ENCODE results near the gene CDC42BPG. TPM values are rescaled to one million over a fixed set of nuclear protein-coding genes. Genes with fewer than 3 reads are reported as not detected.
A peak's percentile ranks its signal among the peaks of the same experiment; 100 is the strongest.

Gene CDC42BPG
- total RNA-seq, 1 experiment from 2014 or later: 30.1 TPM

DNA sequence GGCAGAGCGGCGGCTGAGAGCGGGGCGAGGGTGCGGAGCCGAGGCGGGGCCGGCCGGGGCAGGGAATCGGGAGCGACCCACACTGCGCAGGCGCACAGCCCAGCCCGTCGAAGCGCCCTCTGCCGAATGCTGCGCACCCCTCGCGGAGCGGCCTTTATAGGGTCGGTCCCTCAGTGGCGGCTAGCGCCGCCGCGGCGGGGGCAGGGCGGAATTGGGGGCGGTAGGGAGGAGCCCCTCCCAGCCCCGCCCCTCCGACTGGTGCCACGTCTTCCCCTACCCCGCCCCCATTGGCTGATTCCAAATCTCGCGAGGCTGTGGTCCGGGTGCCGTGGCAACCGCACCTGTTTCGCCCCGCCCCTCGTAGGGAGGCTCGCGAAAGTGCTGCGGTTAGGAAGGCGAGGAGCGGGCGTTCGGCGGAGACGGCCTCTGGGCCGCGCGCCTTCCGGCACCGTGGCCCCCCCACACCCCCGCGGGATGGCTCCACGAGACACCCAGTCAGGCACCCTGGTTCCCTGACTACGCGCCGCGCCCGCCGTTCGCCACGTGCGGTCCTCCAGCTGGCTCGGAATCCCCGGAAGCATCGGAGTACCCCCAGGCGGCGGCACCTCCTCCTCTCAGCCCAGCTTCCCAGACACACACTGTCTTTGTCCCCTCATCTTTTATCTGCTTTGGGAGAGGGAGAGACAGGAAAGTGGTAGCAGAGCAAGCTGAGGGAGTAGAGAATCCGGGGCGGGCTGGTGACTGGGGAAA lies 34.2 kb upstream of the CDC42BPG start, which contains the start of gene EHD1:
Gene EHD1, minus strand, starts transcription at position 128 of the 750 bp plus-strand sequence. CDS start 157 bp downstream, outside the sequence.
- H2AFZ ChIP-seq (ENCODE audit: low read depth, low read length, poor library complexity, severe bottlenecking): no peak within 1 kb of the TSS
- peak; percentile 88 for ATAC-seq
- H4K20me1 ChIP-seq (ENCODE audit: insufficient read depth): no peaks in the 10 kb centered on the region
- peaks cover 3 to 19% of the 10 kb centered on the region in 2 experiments; a peak in 3 of 4 replicates for H3K36me3 ChIP-seq (ENCODE audit: control insufficient read depth in 1 of 2, insufficient read depth in 2 of 2, low read length in 2 of 2)
- H3K27ac ChIP-seq (ENCODE audit: low read depth, low read length): peak within 1 kb of the TSS; percentile 84
- DNase-seq (ENCODE audit: low read depth, low spot score): peak; percentile 92
- no peak for TF ChIP-seq EZH2phosphoT487 (IDR thresholded peaks at IDR 0.05; ENCODE audit: borderline replicate concordance)
- TF ChIP-seq, protein P1, sequence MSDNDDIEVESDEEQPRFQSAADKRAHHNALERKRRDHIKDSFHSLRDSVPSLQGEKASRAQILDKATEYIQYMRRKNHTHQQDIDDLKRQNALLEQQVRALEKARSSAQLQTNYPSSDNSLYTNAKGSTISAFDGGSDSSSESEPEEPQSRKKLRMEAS (IDR thresholded peaks at IDR 0.05): peak; percentile 89
- TF ChIP-seq YY1 (IDR thresholded peaks at IDR 0.05; ENCODE audit: extremely low read depth, insufficient replicate concordance, low read depth, low read length): no peak
- peak; percentile 34 to 52 (median 36); a peak in 5 of 6 replicates for TF ChIP-seq CTCF (IDR thresholded peaks at IDR 0.05 in 2 of 3, conservative IDR thresholded peaks at IDR 0.05 in 1 of 3; ENCODE audit: borderline replicate concordance in 1 of 3, insufficient read depth in 1 of 3, low read depth in 2 of 3, low read length in 2 of 3)
- peak; percentile 78 for TF ChIP-seq EGR1 (IDR thresholded peaks at IDR 0.05; ENCODE audit: low read depth)
- TF ChIP-seq SP1 (IDR thresholded peaks at IDR 0.05; ENCODE audit: low read depth): peak; percentile 85
- no peak for TF ChIP-seq ELF1 (IDR thresholded peaks at IDR 0.05; ENCODE audit: borderline replicate concordance, low read depth)
- peak; percentile 65 for TF ChIP-seq TCF7L2 (IDR thresholded peaks at IDR 0.05; ENCODE audit: borderline replicate concordance, extremely low read depth, insufficient read depth, insufficient read length)
- TF ChIP-seq ZFX (IDR thresholded peaks at IDR 0.05): peak; percentile 76; the same call in 1 of the 2 replicates
- no peak for TF ChIP-seq ZNF274 (IDR thresholded peaks at IDR 0.05; ENCODE audit: low read depth, low read length)
- TF ChIP-seq SRF (IDR thresholded peaks at IDR 0.05; ENCODE audit: low read depth): no peak
- peak; percentile 98 for TF ChIP-seq POLR2AphosphoS5 (IDR thresholded peaks at IDR 0.05; ENCODE audit: low read depth, low read length)
- TF ChIP-seq RAD21 (IDR thresholded peaks at IDR 0.05; ENCODE audit: low read depth): no peak; the same call in none of the 2 replicates
- peak; percentile 95 for TF ChIP-seq ZBTB33 (IDR thresholded peaks at IDR 0.05; ENCODE audit: extremely low read depth, insufficient replicate concordance, low read length)
- peak; percentile 97 for TF ChIP-seq SIN3A (IDR thresholded peaks at IDR 0.05; ENCODE audit: low read depth)
- TF ChIP-seq FOSL1 (IDR thresholded peaks at IDR 0.05; ENCODE audit: low read depth): no peak
- TF ChIP-seq JUND (IDR thresholded peaks at IDR 0.05): no peak
- TF ChIP-seq POLR2A (IDR thresholded peaks at IDR 0.05; ENCODE audit: borderline replicate concordance, extremely low read depth, insufficient read depth, insufficient read length): peak; percentile 89
- no TSS peak for BruUV-seq (replicated peaks)
- H3K4me1 ChIP-seq (ENCODE audit: control insufficient read depth in 1 of 2, insufficient read depth in 2 of 2, low read length in 2 of 2): peaks cover 22 to 33% of the 10 kb centered on the region in 2 experiments
- peak within 1 kb of the TSS; percentile 98 for H3K9ac ChIP-seq (ENCODE audit: low read length)
- H3K79me2 ChIP-seq (ENCODE audit: insufficient read depth, low read length): peaks cover 47% of the 10 kb centered on the region
- peak within 1 kb of the TSS; percentile 97 for H3K4me2 ChIP-seq (ENCODE audit: low read length)
- peak within 1 kb of the TSS; percentile 95 to 99 for H3K4me3 ChIP-seq (replicated peaks in 1 of 2; ENCODE audit: low read depth in 1 of 2, low read length in 2 of 2)
- intact Hi-C loops (cut with micrococcal nuclease): loop anchor here (1.0 kb wide), 2 partner anchors 31 to 149 kb away; partner anchors contain the start of gene SNX15
- no peaks in the 10 kb centered on the region for H3K9me3 ChIP-seq (ENCODE audit: control insufficient read depth in 1 of 2, insufficient read depth in 1 of 2, low read depth in 1 of 2, low read length in 2 of 2)
- ChIA-PET RAD21 (ENCODE audit: low non-redundant PET in 1 of 2, low total read pairs in 2 of 2, uncharacterized antibody in 2 of 2, unreplicated experiment in 2 of 2) (interaction anchor here in 1 of 2 experiments (0.7 kb wide), 1 partner anchor 23 kb away, joined by 3 read pairs; no protein-coding TSS in a partner anchor), CTCF (interaction anchor here (0.9 to 1.9 kb wide), 4 partner anchors 9 to 31 kb away, joined by 3 to 6 read pairs (median 4); no protein-coding TSS in a partner anchor), POLR2A (interaction anchor here (1.1 to 5.5 kb wide), 4 partner anchors 17 to 65 kb away, joined by 3 to 56 read pairs (median 24); partner anchors contain the start of gene CDC42BPG)
- no peaks in the 10 kb centered on the region for H3K9me2 ChIP-seq (ENCODE audit: insufficient read depth)
- no peaks in the 10 kb centered on the region for H3K27me3 ChIP-seq (ENCODE audit: insufficient read depth, low read length)
